Measurements from ENCODE around the gene LPO. TPM values are rescaled to one million over a fixed set of nuclear protein-coding genes. Genes with fewer than 3 reads are reported as not detected.

The LPO gene
- total and polyA plus RNA-seq, 2 donors, result 0.09 to 0.23 TPM

- no peaks in the 10 kb centered on the region for H3K36me3 ChIP-seq (ENCODE audit: control insufficient read depth in 2 of 2, insufficient read depth in 2 of 2, low read length in 1 of 2)
- no peaks in the 10 kb centered on the region for H3K4me1 ChIP-seq (ENCODE audit: control insufficient read depth in 2 of 2, insufficient read depth in 2 of 2, low read length in 2 of 2)
- no peaks in the 10 kb centered on the region for H3K9me3 ChIP-seq (ENCODE audit: control insufficient read depth in 2 of 2, insufficient read depth in 1 of 2, low read length in 1 of 2)
- no peak for DNase-seq (ENCODE audit: low read depth in 6 of 9, low spot score in 9 of 9)
- 43% methylated on average over 6 of the region's 6 CpGs for WGBS
- H3K27me3 ChIP-seq (ENCODE audit: control insufficient read depth in 2 of 2, insufficient read depth in 1 of 2, low read length in 1 of 2), result peaks cover 0 to 9% of the 10 kb centered on the region in 2 donors
- no peak overlapping the region for H3K4me3 ChIP-seq (ENCODE audit: low read length in 2 of 2)
- no peak overlapping the region for H3K27ac ChIP-seq (ENCODE audit: low read depth in 1 of 2, low read length in 1 of 2)
Observed at GRCh38 chr17:58284613-58285421, 46.4 kb downstream of the LPO start.

DNA sequence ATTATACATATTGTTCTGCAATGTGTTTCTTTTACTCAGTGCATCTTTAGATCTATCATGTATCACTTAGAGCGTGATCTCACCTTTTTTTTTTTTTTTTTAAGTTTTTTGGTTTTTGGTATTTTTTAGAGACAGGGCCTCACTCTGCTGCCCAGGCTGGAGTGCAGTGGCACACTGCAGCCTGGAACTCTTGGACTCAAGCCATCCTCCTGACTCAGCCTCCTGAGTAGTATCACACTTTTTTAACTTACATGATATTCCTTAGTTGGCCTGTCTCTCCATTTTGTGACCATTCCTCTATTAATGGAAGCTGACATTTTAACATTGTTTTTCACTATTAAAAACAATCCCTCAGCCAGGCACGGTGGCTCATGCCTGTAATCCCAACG, 47.0 kb downstream of the LPO start:
- H3K27ac ChIP-seq (ENCODE audit: low read depth in 1 of 2, low read length in 1 of 2), result no peak overlapping the region

GRCh38 chr17:58289869-58290268, 51.5 kb downstream of the LPO start:
- Histone ChIP-seq H3K4me1 (ENCODE audit: control insufficient read depth in 2 of 2, insufficient read depth in 2 of 2, low read length in 2 of 2) (no peaks in the 10 kb centered on the region), H3K4me3 (ENCODE audit: low read length in 2 of 2) (no peak overlapping the region), H3K27me3 (ENCODE audit: control insufficient read depth in 2 of 2, insufficient read depth in 1 of 2, low read length in 1 of 2) (no peaks in the 10 kb centered on the region), H3K9me3 (ENCODE audit: control insufficient read depth in 2 of 2, insufficient read depth in 1 of 2, low read length in 1 of 2) (no peaks in the 10 kb centered on the region), H3K27ac (ENCODE audit: low read depth in 1 of 2, low read length in 1 of 2) (no peak overlapping the region), H3K36me3 (ENCODE audit: control insufficient read depth in 2 of 2, insufficient read depth in 2 of 2, low read length in 1 of 2) (no peaks in the 10 kb centered on the region)
- no peak for DNase-seq (ENCODE audit: low read depth in 6 of 9, low spot score in 9 of 9)
- 30% methylated on average over 2 of the region's 2 CpGs for WGBS

More for the DNA sequence above, 47.0 kb downstream of the LPO start:
- H3K4me3 ChIP-seq (ENCODE audit: low read length in 2 of 2), result no peak overlapping the region
- H3K4me1 ChIP-seq (ENCODE audit: control insufficient read depth in 2 of 2, insufficient read depth in 2 of 2, low read length in 2 of 2), result no peaks in the 10 kb centered on the region
- H3K9me3 ChIP-seq (ENCODE audit: control insufficient read depth in 2 of 2, insufficient read depth in 1 of 2, low read length in 1 of 2), result no peaks in the 10 kb centered on the region
- peaks cover 0 to 4% of the 10 kb centered on the region in 2 donors for H3K27me3 ChIP-seq (ENCODE audit: control insufficient read depth in 2 of 2, insufficient read depth in 1 of 2, low read length in 1 of 2)
- 96% methylated on average over 3 of the region's 3 CpGs for WGBS
- no peak for DNase-seq (ENCODE audit: low read depth in 6 of 9, low spot score in 9 of 9)
- no peaks in the 10 kb centered on the region for H3K36me3 ChIP-seq (ENCODE audit: control insufficient read depth in 2 of 2, insufficient read depth in 2 of 2, low read length in 1 of 2)

- WGBS, result 96% methylated on average over 5 of the region's 5 CpGs
- Histone ChIP-seq H3K36me3 (ENCODE audit: control insufficient read depth in 2 of 2, insufficient read depth in 2 of 2, low read length in 1 of 2) (no peaks in the 10 kb centered on the region), H3K4me1 (ENCODE audit: control insufficient read depth in 2 of 2, insufficient read depth in 2 of 2, low read length in 2 of 2) (no peaks in the 10 kb centered on the region), H3K27me3 (ENCODE audit: control insufficient read depth in 2 of 2, insufficient read depth in 1 of 2, low read length in 1 of 2) (no peaks in the 10 kb centered on the region), H3K27ac (ENCODE audit: low read depth in 1 of 2, low read length in 1 of 2) (no peak overlapping the region), H3K4me3 (ENCODE audit: low read length in 2 of 2) (no peak overlapping the region), H3K9me3 (ENCODE audit: control insufficient read depth in 2 of 2, insufficient read depth in 1 of 2, low read length in 1 of 2) (no peaks in the 10 kb centered on the region)
- no peak for DNase-seq (ENCODE audit: low read depth in 6 of 9, low spot score in 9 of 9)
Observed at GRCh38 chr17:58291246-58291645, 52.9 kb downstream of the LPO start.

DNA sequence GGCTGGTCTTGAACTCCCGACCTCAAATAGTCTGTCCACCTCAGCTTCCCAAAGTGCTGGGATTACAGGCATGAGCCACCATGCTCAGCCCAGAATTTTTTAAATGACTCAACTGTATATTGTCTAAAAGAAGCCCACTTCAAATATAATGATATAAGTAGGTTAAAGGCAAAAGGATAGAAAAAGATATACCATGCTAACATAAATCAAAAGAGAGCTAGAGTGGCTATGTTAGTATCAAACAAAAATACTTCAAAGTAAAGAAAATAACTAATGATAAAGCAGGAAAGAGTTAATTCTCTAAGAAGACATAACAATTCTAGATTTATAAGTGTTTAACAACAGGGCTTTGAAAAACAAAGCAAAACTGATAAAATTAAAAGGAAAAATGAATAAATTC, 55.6 kb downstream of the LPO start:
- no peak overlapping the region for H3K27ac ChIP-seq (ENCODE audit: low read depth in 1 of 2, low read length in 1 of 2)
- no peak for DNase-seq (ENCODE audit: low read depth in 6 of 9, low spot score in 9 of 9)
- no peaks in the 10 kb centered on the region for H3K4me1 ChIP-seq (ENCODE audit: control insufficient read depth in 2 of 2, insufficient read depth in 2 of 2, low read length in 2 of 2)
- H3K4me3 ChIP-seq (ENCODE audit: low read length in 2 of 2), result no peak overlapping the region
- no peaks in the 10 kb centered on the region for H3K27me3 ChIP-seq (ENCODE audit: control insufficient read depth in 2 of 2, insufficient read depth in 1 of 2, low read length in 1 of 2)
- H3K36me3 ChIP-seq (ENCODE audit: control insufficient read depth in 2 of 2, insufficient read depth in 2 of 2, low read length in 1 of 2), result no peaks in the 10 kb centered on the region
- no peaks in the 10 kb centered on the region for H3K9me3 ChIP-seq (ENCODE audit: control insufficient read depth in 2 of 2, insufficient read depth in 1 of 2, low read length in 1 of 2)
- WGBS, result 100% methylated on average over 1 of the region's 1 CpG

- no peak overlapping the region for H3K27ac ChIP-seq (ENCODE audit: low read depth in 1 of 2, low read length in 1 of 2)
- peaks cover 0 to 3% of the 10 kb centered on the region in 2 donors for H3K4me1 ChIP-seq (ENCODE audit: control insufficient read depth in 2 of 2, insufficient read depth in 2 of 2, low read length in 2 of 2)
- no peak overlapping the region for H3K4me3 ChIP-seq (ENCODE audit: low read length in 2 of 2)
- no peak for DNase-seq (ENCODE audit: low read depth in 6 of 9, low spot score in 9 of 9)
- 95% methylated on average over 6 of the region's 6 CpGs for WGBS
- H3K9me3 ChIP-seq (ENCODE audit: control insufficient read depth in 2 of 2, insufficient read depth in 1 of 2, low read length in 1 of 2), result no peaks in the 10 kb centered on the region
- peaks cover 12 to 26% of the 10 kb centered on the region in 2 donors for H3K36me3 ChIP-seq (ENCODE audit: control insufficient read depth in 2 of 2, insufficient read depth in 2 of 2, low read length in 1 of 2)
- H3K27me3 ChIP-seq (ENCODE audit: control insufficient read depth in 2 of 2, insufficient read depth in 1 of 2, low read length in 1 of 2), result no peaks in the 10 kb centered on the region
Observed at GRCh38 chr17:58300336-58300735, 62.0 kb downstream of the LPO start.

- 94% methylated on average over 16 of the region's 16 CpGs for WGBS
- no peaks in the 10 kb centered on the region for H3K9me3 ChIP-seq (ENCODE audit: control insufficient read depth in 2 of 2, insufficient read depth in 1 of 2, low read length in 1 of 2)
- DNase-seq (ENCODE audit: low read depth in 6 of 9, low spot score in 9 of 9), result no peak
Observed at GRCh38 chr17:58301504-58302150, 63.2 kb downstream of the LPO start.

DNA sequence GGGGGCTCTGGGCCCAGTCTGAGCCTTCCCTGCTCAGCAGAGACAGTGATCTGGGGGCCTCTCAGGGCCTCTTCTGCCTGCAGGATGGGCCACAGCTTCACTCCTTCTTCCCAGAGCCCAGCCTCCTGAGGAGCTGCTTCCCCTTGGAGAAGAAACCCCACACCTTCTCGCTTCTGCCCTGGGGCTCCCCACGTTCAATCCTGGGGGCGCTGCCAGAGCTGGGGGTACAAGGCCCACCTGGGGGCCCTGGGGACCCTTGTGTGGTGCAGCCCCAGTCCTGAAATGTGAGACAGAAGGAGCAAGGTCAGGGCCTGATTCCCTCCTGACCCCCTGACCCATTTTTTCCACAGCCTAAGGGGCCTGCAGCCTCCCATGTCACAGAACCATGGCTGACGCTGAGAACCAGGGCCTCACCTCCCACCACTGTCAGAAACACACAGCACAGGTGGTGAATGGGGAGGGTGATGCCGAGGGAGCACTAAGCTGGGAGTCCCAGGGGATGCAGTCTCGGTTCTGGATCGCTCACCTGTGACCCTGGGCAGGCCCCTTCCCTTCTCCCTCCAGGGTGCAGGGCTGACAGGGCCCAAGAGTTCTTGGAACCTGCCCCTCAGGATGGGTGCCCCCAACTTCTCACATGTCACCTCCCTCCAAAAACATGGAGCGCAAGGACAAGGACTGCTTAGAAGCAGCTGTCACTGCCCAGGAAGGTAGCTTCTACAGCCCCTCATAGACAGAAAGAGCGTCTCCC, 64.0 kb downstream of the LPO start:
- whole genome bisulfite sequencing, result 98% methylated on average over 9 of the region's 9 CpGs
- no peaks in the 10 kb centered on the region for H3K27me3 ChIP-seq (ENCODE audit: control insufficient read depth in 2 of 2, insufficient read depth in 1 of 2, low read length in 1 of 2)
- H3K36me3 ChIP-seq (ENCODE audit: control insufficient read depth in 2 of 2, insufficient read depth in 2 of 2, low read length in 1 of 2), result peaks cover 17 to 41% of the 10 kb centered on the region in 2 donors
- no peaks in the 10 kb centered on the region for H3K9me3 ChIP-seq (ENCODE audit: control insufficient read depth in 2 of 2, insufficient read depth in 1 of 2, low read length in 1 of 2)
- no peak for DNase-seq (ENCODE audit: low read depth in 6 of 9, low spot score in 9 of 9)
- H3K4me1 ChIP-seq (ENCODE audit: control insufficient read depth in 2 of 2, insufficient read depth in 2 of 2, low read length in 2 of 2), result peaks cover 0 to 3% of the 10 kb centered on the region in 2 donors
- H3K4me3 ChIP-seq (ENCODE audit: low read length in 2 of 2), result no peak overlapping the region
- H3K27ac ChIP-seq (ENCODE audit: low read depth in 1 of 2, low read length in 1 of 2), result no peak overlapping the region

More at GRCh38 chr17:58301504-58302150, 63.2 kb downstream of the LPO start:
- no peaks in the 10 kb centered on the region for H3K27me3 ChIP-seq (ENCODE audit: control insufficient read depth in 2 of 2, insufficient read depth in 1 of 2, low read length in 1 of 2)
- no peak overlapping the region for H3K27ac ChIP-seq (ENCODE audit: low read depth in 1 of 2, low read length in 1 of 2)
- H3K36me3 ChIP-seq (ENCODE audit: control insufficient read depth in 2 of 2, insufficient read depth in 2 of 2, low read length in 1 of 2), result peaks cover 15 to 36% of the 10 kb centered on the region in 2 donors
- peaks cover 0 to 3% of the 10 kb centered on the region in 2 donors for H3K4me1 ChIP-seq (ENCODE audit: control insufficient read depth in 2 of 2, insufficient read depth in 2 of 2, low read length in 2 of 2)
- H3K4me3 ChIP-seq (ENCODE audit: low read length in 2 of 2), result no peak overlapping the region

Data from thymus (tissue), 11 donors.